GM23248 (cell line): ENCODE measurements around the gene DNASE1L1. TPM values are rescaled to one million over a fixed set of nuclear protein-coding genes. Genes with fewer than 3 reads are reported as not detected.

Experiments
- DNase-seq: peaks from one replicate; pipeline ENCODE4 v3.0.0-alpha.2; 2015
- H2AFZ ChIP-seq: fragments of 200-600 bp; sonication (generic); 2 replicates; pipeline ENCODE4 v1.6.1; 2016; ENCODE audit warnings: antibody characterized with exemption
- H3F3A ChIP-seq: fragments of 200-600 bp; sonication (generic); 2 replicates; pipeline ENCODE4 v1.6.1; 2016; ENCODE audit warnings: mild to moderate bottlenecking, antibody characterized with exemption, mixed run types; ENCODE audit not compliant: insufficient read depth
- H3K27ac ChIP-seq: fragments of 200-600 bp; sonication (generic); 2 replicates; pipeline ENCODE4 v1.5.1; 2016; ENCODE audit warnings: mild to moderate bottlenecking
- H3K27me3 ChIP-seq: fragments of 200-600 bp; sonication (generic); replicated peaks from 2 replicates; pipeline ENCODE4 v1.6.1; 2016; ENCODE audit warnings: mild to moderate bottlenecking; ENCODE audit not compliant: insufficient read depth
- H3K36me3 ChIP-seq: fragments of 200-600 bp; sonication (generic); 2 replicates; pipeline ENCODE4 v1.6.1; 2016; ENCODE audit warnings: low read depth, mild to moderate bottlenecking
- H3K4me1 ChIP-seq: fragments of 200-600 bp; sonication (generic); 2 replicates; pipeline ENCODE4 v1.6.1; 2016; ENCODE audit warnings: mild to moderate bottlenecking; ENCODE audit not compliant: insufficient read depth
- H3K4me2 ChIP-seq: fragments of 200-600 bp; sonication (generic); one replicate; pipeline ENCODE4 v1.6.1; 2016; ENCODE audit warnings: mild to moderate bottlenecking; ENCODE audit not compliant: unreplicated experiment
- H3K4me3 ChIP-seq: fragments of 200-600 bp; sonication (generic); 2 replicates; pipeline ENCODE4 v1.5.1; 2016; ENCODE audit warnings: mild to moderate bottlenecking
- H3K79me2 ChIP-seq: fragments of 200-600 bp; sonication (generic); 2 replicates; pipeline ENCODE4 v1.6.1; 2016; ENCODE audit warnings: mild to moderate bottlenecking; ENCODE audit not compliant: insufficient read depth
- H3K9ac ChIP-seq: fragments of 200-600 bp; sonication (generic); 2 replicates; pipeline ENCODE4 v1.6.1; 2016; ENCODE audit warnings: mild to moderate bottlenecking
- H3K9me2 ChIP-seq: fragments of 200-600 bp; sonication (generic); 2 replicates; pipeline ENCODE4 v1.6.1; 2016; ENCODE audit warnings: mixed run types, mild to moderate bottlenecking, moderate library complexity; ENCODE audit not compliant: insufficient read depth
- H3K9me3 ChIP-seq: fragments of 200-600 bp; sonication (generic); one replicate; pipeline ENCODE4 v1.6.1; 2017; ENCODE audit warnings: low read depth
- H4K20me1 ChIP-seq: fragments of 200-600 bp; sonication (generic); 2 replicates; pipeline ENCODE4 v1.6.0; 2016; ENCODE audit not compliant: insufficient read depth
- EZH2 ChIP-seq: fragments of 200-600 bp; sonication (generic); IDR thresholded peaks from 2 replicates; pipeline ENCODE4 v1.6.1; 2018; ENCODE audit warnings: antibody characterized with exemption, mild to moderate bottlenecking; ENCODE audit not compliant: insufficient read depth, poor library complexity, severe bottlenecking
- EZH2phosphoT487 ChIP-seq: fragments of 200-600 bp; sonication (generic); IDR thresholded peaks from 2 replicates; pipeline ENCODE4 v1.6.1; 2018; ENCODE audit warnings: antibody characterized with exemption, moderate library complexity, mild to moderate bottlenecking, low read depth; ENCODE audit not compliant: insufficient read depth
- WGBS, 2 experiments: methylation state at CpG; one replicate each; pipeline ENCODE4 v1.1.6; 2015 to 2017; ENCODE audit warnings: low lambda C conversion rate in 2 of 2, low coverage in 1 of 2; ENCODE audit errors: missing lambda C conversion rate in 2 of 2; 5-methylcytosine and 5-hydroxymethylcytosine counted together
- in situ Hi-C: fragments of 300-500 bp; cut with MboI; formaldehyde crosslinking; loops from 2 replicates; pipeline ENCODE4 v1.15.0; 2020
- polyA plus RNA-seq: library from polyadenylated mRNA; unstranded; fragments of >200 nt; fragmentation: Nextera tagmentation; extraction: Ambion mirVana; gene quantifications from 2 replicates; pipeline ENCODE4 v1.2.1, GENCODE V29; 2016
- total RNA-seq: library from RNA; depleted of rRNA; stranded (reverse); fragments of >200 nt; shearing (Covaris generic); gene quantifications from 2 replicates; pipeline ENCODE4 v1.2.3, GENCODE V29; 2014

The DNASE1L1 gene
- total and polyA plus RNA-seq, 2 experiments from 2014 or later = 16.6 to 60.7 TPM

GRCh38 chrX:154370300-154371016, 38.6 kb downstream of the DNASE1L1 start:
- peak; percentile 61 for DNase-seq
- Histone ChIP-seq H3K27ac (peak overlapping the region; percentile 98), H3K27me3 (no peaks in the 10 kb centered on the region), H3K79me2 (peaks cover 57% of the 10 kb centered on the region), H3K4me1 (0 out of 2 replicates have a peak, but pooled peaks cover 9% of the 10 kb centered on the region), H4K20me1 (no peaks in the 10 kb centered on the region), H3K9me2 (no peaks in the 10 kb centered on the region), H3K9ac (peak overlapping the region; percentile 97), H3F3A (peaks cover 13% of the 10 kb centered on the region), H3K36me3 (peaks cover 4% of the 10 kb centered on the region; the same call in 1 of the 2 replicates), H3K4me2 (peak overlapping the region; percentile 70), H2AFZ (no peak overlapping the region), H3K9me3 (no peaks in the 10 kb centered on the region), H3K4me3 (peak overlapping the region; percentile 92)
- TF ChIP-seq EZH2phosphoT487 = no peak
- no peak for TF ChIP-seq EZH2
- 0 to 9% methylated on average over 6 of the region's 63 CpGs for WGBS, 2 experiments
- in situ Hi-C loops = no loop called here

- no peak overlapping the region for H2AFZ ChIP-seq
- WGBS, 2 experiments = 0 to 2% methylated on average over 5 to 13 of the region's 13 CpGs
Observed at GRCh38 chrX:154369449-154370299, 39.4 kb downstream of the DNASE1L1 start.

GRCh38 chrX:154368630-154369448, 40.2 kb downstream of the DNASE1L1 start:
- H3K79me2 ChIP-seq = peaks cover 72% of the 10 kb centered on the region
- peaks cover 4% of the 10 kb centered on the region; the same call in 1 of the 2 replicates for H3K36me3 ChIP-seq
- H3K27me3 ChIP-seq = no peaks in the 10 kb centered on the region
- H3K4me1 ChIP-seq = 0 out of 2 replicates have a peak, but pooled peaks cover 9% of the 10 kb centered on the region
- no peaks in the 10 kb centered on the region for H3K9me3 ChIP-seq
- TF ChIP-seq EZH2phosphoT487 (no peak), EZH2 (no peak)
- no peaks in the 10 kb centered on the region for H3K9me2 ChIP-seq
- DNase-seq = peak; percentile 97
- 0% methylated on average over 4 to 9 of the region's 16 CpGs for WGBS, 2 experiments
- peak overlapping the region; percentile 97 for H3K9ac ChIP-seq
- in situ Hi-C loops = no loop called here
- peak overlapping the region; percentile 78 for H3K4me2 ChIP-seq
- peak overlapping the region; percentile 92 for H3K4me3 ChIP-seq
- peaks cover 13% of the 10 kb centered on the region for H3F3A ChIP-seq
- H3K27ac ChIP-seq = peak overlapping the region; percentile 98
- H4K20me1 ChIP-seq = no peaks in the 10 kb centered on the region
- no peak overlapping the region for H2AFZ ChIP-seq

More at GRCh38 chrX:154369449-154370299, 39.4 kb downstream of the DNASE1L1 start:
- H3F3A ChIP-seq = peaks cover 13% of the 10 kb centered on the region
- H3K27ac ChIP-seq = peak overlapping the region; percentile 98
- peak overlapping the region; percentile 97 for H3K9ac ChIP-seq
- H3K4me3 ChIP-seq = peak overlapping the region; percentile 92
- peaks cover 64% of the 10 kb centered on the region for H3K79me2 ChIP-seq
- H3K9me3 ChIP-seq = no peaks in the 10 kb centered on the region
- H3K4me2 ChIP-seq = peak overlapping the region; percentile 78
- H3K36me3 ChIP-seq = peaks cover 4% of the 10 kb centered on the region; the same call in 1 of the 2 replicates
- H4K20me1 ChIP-seq = no peaks in the 10 kb centered on the region
- H3K4me1 ChIP-seq = 0 out of 2 replicates have a peak, but pooled peaks cover 9% of the 10 kb centered on the region
- TF ChIP-seq EZH2phosphoT487 (no peak), EZH2 (no peak)
- H3K9me2 ChIP-seq = no peaks in the 10 kb centered on the region
- no peaks in the 10 kb centered on the region for H3K27me3 ChIP-seq
- peak; percentile 89 for DNase-seq
- in situ Hi-C loops = no loop called here
